GM19238 (cell line): Measurements from ENCODE around the gene IMMT.

ENCODE experiments used
- DNase-seq: peaks from one replicate; pipeline ENCODE4 v3.0.0; 2011; ENCODE audit warnings: low spot score; ENCODE audit not compliant: insufficient read length

Gene IMMT

DNA sequence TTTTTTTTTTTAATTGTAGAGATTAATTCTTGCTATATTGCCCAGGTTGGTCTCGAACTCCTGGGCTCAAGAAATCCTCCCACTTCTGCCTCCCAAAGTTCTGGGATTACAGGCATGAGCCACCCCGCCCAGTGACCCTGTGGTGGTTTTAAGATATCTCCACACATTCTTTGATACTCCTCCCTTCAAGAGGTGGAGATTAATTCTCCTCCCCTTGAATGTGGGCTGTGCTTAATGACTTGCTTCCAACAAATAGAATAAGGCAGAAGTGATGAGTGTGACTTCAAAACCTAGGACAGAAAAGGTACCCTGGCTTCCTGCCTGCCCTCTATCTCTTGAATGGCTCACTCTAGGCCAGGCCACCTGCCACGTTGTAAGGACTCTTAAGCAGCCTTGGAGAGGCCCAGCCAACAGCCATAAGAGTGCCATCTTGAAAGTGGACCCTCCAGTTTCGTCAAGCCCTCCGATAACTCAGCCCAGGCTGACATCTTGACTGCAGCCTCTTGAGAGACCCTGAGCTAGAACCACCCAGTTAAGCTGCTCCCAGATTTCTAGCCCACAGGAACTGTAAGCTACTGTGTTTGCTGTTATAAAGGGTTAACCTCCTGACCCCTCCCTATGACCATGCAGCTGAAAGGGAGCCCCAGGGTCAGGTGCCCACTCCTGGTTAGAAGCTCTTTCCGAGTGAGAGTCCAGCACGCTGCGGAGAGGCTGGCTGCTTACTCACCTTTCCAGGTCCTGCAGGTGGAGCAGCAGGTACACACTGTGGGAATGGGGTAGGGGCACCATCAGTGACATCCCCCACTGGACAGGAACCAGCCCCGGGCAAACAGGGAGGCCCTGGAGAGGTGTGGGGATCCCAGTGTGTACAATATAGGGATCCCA, 31.6 kb upstream of the IMMT start:
- no peak for DNase-seq

GRCh38 chr2:86226070-86226469, 30.8 kb upstream of the IMMT start:
- peak; percentile 30 for DNase-seq

- peak; percentile 68 for DNase-seq
These were observed 30.3 kb upstream of the IMMT start for GRCh38 chr2:86225581-86225980.

GRCh38 chr2:86224645-86225355, 29.5 kb upstream of the IMMT start:
- no peak for DNase-seq

DNA sequence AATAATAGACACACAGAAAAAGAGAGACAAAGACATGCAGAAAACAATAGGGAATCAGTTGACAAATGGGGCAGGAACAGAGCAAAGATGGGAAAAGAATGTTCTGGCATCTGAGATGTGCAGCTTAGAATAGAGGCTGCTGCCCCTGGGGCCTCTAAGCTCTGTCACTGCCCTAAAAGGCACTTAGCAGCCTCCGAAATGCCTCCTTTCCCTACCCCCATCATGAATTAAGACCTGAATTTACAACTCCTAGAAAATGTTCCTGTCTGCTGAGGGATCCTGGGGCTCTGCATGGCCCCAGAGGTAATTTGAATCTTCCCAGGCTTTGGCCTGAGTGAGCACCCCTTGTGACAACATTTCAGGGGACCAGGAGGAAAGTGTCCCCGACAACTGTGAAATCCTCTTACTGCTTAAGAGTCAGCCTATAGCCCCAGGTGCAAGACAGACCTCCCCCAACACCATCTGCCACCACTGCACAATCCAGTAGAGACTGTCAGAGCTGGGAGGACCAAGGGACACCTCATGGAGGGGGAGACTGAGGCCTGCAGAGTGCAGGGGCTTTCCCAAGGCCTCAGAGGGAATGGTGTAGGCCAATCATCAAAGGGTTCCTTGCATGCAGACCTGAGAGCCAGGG, 28.8 kb upstream of the IMMT start:
- no peak for DNase-seq

DNA sequence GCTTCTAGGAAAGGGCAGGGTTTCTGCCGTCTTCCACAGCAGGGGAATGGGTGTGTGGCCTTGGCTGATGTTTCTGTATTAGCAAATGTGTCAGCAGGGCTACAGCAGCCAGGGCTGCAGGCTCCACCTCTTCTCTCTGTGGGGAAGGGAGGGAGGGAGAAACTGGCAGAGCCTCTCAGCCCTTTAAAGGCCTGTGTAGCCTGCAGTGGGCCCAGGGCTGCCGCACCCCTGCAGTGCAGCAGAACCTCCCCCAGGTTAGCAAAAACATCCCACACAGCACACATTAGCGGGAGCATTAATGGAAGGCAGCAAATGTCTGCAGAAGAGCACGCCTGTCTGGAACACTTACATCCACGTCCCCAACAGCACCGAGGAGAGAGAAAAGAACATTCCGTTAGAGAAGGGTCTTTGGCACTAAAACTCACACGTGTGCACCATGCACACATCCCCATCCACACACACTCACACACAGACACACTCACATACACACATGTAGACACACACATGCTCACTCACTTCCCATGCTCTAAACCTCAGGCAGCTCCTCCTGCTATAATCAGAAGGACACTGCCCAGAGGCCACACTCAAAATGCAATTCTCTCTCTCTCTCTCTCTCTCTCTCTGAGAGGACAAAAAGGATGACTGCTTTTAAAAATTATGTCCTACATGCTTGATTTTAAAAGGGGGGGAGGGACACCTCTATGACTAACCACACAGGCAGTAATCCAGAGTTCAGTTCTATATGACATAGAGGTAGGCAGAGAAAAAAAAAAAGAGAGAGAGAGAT, 28.1 kb upstream of the IMMT start:
- no peak for DNase-seq

- no peak for DNase-seq
These were observed 25.9 kb upstream of the IMMT start for GRCh38 chr2:86221066-86221684.

- no peak for DNase-seq
These were observed 24.6 kb upstream of the IMMT start for GRCh38 chr2:86219896-86220295.

DNA sequence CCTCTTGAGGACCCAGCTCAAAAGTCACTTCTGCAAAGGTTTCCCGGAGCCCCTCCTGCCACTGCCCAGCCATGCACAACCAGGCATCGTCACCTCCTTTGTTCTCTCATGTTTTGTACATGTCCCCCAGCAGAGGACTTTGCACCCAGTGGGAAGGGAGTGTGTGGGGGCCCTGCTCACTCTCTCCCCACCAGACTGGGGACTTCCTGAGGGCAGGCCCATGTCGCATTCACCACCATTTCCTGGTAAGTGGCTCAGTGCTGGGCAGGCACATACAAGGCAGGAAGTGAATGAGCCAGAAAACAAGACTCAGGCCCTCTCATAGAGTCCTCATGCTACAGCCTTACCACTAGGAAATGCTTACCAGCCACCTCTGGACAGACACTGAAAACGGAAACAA, 22.9 kb upstream of the IMMT start:
- DNase-seq = no peak

DNA sequence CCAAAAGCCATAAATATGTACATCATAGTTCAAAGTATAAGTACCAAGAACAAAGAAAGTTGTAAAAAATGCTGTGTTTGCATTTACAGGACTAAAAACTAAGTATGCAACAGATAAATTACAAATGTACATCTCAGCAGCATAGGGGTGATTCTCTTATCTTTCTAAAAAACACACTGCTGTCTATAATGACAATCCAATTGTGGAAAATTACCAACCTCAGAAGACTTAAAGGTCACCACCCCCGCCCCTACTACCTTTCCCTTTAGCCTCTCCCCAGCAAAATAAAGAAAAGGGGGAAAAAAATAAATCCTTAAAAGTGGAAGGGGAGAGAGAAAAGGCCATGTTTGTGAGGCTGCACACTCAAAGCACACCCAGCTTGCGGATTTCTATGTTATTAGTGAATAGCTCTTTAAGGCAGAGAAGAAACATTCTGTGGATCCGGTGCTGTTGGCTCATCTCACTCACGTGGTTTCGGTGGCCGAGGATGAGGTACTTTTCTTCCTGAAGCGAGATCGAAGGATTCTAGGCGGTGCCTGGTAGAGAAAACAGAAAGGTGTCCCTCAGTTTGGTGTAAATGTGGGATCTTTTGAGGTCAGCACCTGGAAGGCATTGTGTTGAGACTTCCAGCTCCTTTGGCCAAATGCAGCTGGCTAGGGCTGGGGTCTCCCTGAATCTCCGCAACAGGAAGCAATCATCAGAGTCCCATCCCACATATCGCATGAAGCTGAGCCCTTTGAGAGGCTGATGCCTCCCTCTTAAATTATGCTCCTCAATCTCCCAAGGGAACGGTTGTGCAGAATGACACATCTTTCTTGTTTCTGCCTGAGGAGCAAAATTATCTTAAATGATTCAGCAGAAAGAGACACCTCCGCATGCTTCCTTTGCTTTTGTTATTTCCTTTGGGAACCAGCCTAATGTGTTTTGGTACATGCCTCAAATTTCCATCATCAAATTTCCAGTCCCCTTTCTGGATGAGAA, 21.6 kb upstream of the IMMT start:
- DNase-seq = no peak

- DNase-seq = no peak
These were observed 19.2 kb upstream of the IMMT start for GRCh38 chr2:86214503-86214832.

DNA sequence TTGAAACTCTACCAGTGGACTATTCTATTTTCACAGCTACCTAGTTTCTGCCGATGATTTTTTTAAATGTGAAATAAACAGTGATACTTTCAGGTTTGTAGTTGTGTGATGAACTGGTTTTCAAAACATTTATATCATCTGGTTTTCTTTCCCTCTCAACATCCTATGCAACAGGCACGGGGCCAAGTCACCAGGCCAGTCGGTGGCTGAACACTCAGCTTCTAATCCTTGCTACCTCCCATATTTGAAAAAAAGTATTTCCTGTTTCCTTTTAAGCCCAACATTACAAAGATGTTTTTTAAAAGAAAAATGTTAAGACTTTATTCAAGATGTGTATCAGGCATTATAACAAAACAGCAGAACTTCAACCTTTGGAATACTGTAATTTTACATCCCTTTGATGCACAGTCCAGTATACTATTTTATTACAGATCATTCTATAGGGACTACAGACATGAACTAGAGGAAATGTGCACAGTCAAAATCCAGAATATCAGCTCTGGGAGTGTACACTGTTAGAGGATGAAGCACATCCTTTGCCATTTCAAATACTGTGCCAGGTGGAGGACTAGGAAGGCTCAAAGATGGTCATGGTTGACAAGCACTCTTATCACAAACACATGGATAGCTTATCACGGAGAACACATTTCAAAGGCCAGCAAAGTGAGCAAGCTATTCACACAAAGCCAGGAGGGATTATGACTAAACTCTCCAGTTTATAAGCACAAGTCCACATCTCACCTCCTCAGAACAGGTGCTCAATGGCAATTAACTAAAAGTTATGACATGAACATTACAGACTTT, 18.6 kb upstream of the IMMT start:
- no peak for DNase-seq

DNA sequence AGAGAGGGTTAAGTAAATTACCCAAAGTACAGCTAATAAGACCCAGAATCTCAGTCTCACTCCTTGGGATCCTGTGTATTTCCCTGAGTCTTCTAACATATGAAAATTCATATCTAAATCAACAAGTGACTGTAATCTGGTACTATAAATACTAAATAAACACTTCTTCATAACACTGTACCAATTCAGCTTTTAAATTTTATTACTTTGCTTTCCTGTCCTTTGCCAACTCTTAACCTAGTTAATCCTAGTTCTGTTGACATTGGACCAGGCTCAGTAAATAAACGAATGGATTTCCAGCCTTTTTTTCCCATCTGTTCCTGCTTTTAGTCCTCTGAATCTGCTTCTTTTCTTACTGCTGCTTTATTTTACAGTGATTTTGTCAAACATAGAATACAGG, 17.8 kb upstream of the IMMT start:
- no peak for DNase-seq

DNA sequence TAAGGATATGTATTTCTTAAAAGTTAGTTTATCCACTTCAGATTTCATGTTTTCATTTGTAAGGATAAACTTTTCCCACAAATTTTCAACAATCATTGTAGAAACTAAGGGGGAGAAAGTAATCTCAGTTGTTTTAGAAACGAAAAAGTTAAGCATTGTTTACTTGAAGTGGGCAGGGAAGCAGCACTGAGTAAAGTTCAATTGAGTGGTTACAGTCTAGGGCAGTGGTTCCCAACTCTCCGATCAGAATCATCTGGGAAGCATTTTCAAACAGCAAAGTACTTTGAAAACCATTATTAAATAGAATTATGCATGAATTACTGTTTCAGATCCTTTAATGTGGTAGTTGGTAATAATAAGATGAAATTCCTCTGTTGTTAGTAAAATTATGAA, 16.5 kb upstream of the IMMT start:
- DNase-seq = no peak

GRCh38 chr2:86211033-86211795, 16.0 kb upstream of the IMMT start:
- no peak for DNase-seq

GRCh38 chr2:86204458-86204857, 9.2 kb upstream of the IMMT start:
- DNase-seq = no peak

- DNase-seq = no peak
These were observed 8.4 kb upstream of the IMMT start for GRCh38 chr2:86203614-86204013.

DNA sequence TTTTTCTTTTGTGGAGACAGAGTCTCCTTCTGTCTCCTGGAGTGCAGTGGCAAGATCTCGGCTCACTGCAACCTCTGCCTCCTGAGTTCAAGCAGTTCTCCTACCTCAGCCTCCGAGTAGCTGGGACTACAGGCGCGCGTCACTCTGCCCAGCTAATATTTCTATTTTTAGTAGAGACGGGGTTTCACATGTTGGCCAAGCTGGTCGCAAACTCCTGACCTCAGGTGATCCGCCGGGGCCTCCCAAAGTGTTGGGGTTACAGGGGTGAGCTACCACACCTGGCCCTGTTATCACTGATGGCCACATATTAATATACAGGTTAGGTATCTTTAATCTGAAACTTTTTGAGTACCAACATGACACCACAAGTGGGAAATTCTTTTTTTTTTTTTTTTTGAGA, 7.4 kb upstream of the IMMT start:
- no peak for DNase-seq

DNA sequence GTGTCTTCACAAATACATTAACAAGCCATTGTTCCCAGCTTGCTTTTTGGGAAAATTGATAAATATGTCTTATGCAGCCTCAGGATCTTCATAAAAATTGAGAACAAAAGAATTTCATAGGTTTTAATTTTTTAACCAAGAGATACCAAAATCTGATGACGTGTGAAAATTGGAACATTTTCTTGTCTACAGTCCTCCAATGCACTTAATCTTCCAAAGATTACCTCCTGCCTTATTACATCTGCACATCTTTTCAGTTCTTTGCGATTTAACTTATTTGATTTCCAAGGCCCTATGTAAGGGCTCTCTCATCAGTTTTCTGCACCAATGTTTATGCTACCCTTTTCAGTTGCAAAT, 7.1 kb upstream of the IMMT start:
- no peak for DNase-seq
